ENCODE data around the gene SLC29A3. TPM values are rescaled to one million over a fixed set of nuclear protein-coding genes. Genes with fewer than 3 reads are reported as not detected.
A peak's percentile ranks its signal among the peaks of the same experiment; 100 is the strongest.

SLC29A3 gene
- total and polyA plus RNA-seq, 2 experiments from 2014 or later = 10.3 to 12.3 TPM

- peaks cover 2% of the 10 kb centered on the region for H3K27me3 Mint-ChIP-seq (ENCODE audit: insufficient read depth, low read depth, poor library complexity)
- H3K9me3 Mint-ChIP-seq = no peaks in the 10 kb centered on the region
- Histone ChIP-seq H3K79me2 (replicated peaks; ENCODE audit: insufficient read depth) (no peaks in the 10 kb centered on the region), H3F3A (replicated peaks; ENCODE audit: low read depth) (no peaks in the 10 kb centered on the region), H3K27me3 (ENCODE audit: insufficient read depth) (no peaks in the 10 kb centered on the region), H3K36me3 (ENCODE audit: insufficient read depth) (no peaks in the 10 kb centered on the region), H3K9me2 (ENCODE audit: insufficient read depth) (no peaks in the 10 kb centered on the region), H3K4me1 (ENCODE audit: insufficient read depth) (peaks cover 6% of the 10 kb centered on the region; the same call in 1 of the 2 replicates), H2AFZ (no peak overlapping the region), H3K27ac (ENCODE audit: low read depth) (no peak overlapping the region), H3K4me2 (no peak overlapping the region), H3K4me3 (no peak overlapping the region), H4K20me1 (replicated peaks; ENCODE audit: insufficient read depth) (no peaks in the 10 kb centered on the region)
- H3K36me3 Mint-ChIP-seq (ENCODE audit: low read depth) = no peaks in the 10 kb centered on the region
- no peak overlapping the region for H3K27ac Mint-ChIP-seq
- DNase-seq (ENCODE audit: low spot score) = no peak
- TF ChIP-seq, protein P1, sequence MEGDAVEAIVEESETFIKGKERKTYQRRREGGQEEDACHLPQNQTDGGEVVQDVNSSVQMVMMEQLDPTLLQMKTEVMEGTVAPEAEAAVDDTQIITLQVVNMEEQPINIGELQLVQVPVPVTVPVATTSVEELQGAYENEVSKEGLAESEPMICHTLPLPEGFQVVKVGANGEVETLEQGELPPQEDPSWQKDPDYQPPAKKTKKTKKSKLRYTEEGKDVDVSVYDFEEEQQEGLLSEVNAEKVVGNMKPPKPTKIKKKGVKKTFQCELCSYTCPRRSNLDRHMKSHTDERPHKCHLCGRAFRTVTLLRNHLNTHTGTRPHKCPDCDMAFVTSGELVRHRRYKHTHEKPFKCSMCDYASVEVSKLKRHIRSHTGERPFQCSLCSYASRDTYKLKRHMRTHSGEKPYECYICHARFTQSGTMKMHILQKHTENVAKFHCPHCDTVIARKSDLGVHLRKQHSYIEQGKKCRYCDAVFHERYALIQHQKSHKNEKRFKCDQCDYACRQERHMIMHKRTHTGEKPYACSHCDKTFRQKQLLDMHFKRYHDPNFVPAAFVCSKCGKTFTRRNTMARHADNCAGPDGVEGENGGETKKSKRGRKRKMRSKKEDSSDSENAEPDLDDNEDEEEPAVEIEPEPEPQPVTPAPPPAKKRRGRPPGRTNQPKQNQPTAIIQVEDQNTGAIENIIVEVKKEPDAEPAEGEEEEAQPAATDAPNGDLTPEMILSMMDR (conservative IDR thresholded peaks at IDR 0.05; ENCODE audit: low read depth in 2 of 2) = peak in 1 of 2 experiments; percentile 24; a peak in 2 of 4 replicates
- TF ChIP-seq, protein P2, sequence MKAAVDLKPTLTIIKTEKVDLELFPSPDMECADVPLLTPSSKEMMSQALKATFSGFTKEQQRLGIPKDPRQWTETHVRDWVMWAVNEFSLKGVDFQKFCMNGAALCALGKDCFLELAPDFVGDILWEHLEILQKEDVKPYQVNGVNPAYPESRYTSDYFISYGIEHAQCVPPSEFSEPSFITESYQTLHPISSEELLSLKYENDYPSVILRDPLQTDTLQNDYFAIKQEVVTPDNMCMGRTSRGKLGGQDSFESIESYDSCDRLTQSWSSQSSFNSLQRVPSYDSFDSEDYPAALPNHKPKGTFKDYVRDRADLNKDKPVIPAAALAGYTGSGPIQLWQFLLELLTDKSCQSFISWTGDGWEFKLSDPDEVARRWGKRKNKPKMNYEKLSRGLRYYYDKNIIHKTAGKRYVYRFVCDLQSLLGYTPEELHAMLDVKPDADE (IDR thresholded peaks at IDR 0.05) = no peak
- H3K4me1 Mint-ChIP-seq = peaks cover 4% of the 10 kb centered on the region; the same call in 2 of the 3 replicates
- H3K4me3 Mint-ChIP-seq = no peak overlapping the region
- ATAC-seq = no peak
Observed at GRCh38 chr10:71378336-71379117, 59.5 kb downstream of the SLC29A3 start.

GRCh38 chr10:71379118-71379766 is 60.2 kb downstream of the SLC29A3 start:
- H3K4me3 Mint-ChIP-seq = no peak overlapping the region
- H3K9me2 ChIP-seq (ENCODE audit: insufficient read depth) = no peaks in the 10 kb centered on the region
- no peaks in the 10 kb centered on the region for H3K36me3 Mint-ChIP-seq (ENCODE audit: low read depth)
- H3K27ac Mint-ChIP-seq = no peak overlapping the region
- no peak overlapping the region for H3K4me2 ChIP-seq
- H2AFZ ChIP-seq = no peak overlapping the region
- peaks cover 4% of the 10 kb centered on the region for H3K27me3 Mint-ChIP-seq (ENCODE audit: insufficient read depth, low read depth, poor library complexity)
- H3K4me3 ChIP-seq = no peak overlapping the region
- DNase-seq (ENCODE audit: low spot score) = no peak
- H3K9me3 Mint-ChIP-seq = no peaks in the 10 kb centered on the region
- H3F3A ChIP-seq (replicated peaks; ENCODE audit: low read depth) = no peaks in the 10 kb centered on the region
- no peaks in the 10 kb centered on the region for H3K36me3 ChIP-seq (ENCODE audit: insufficient read depth)
- ATAC-seq = no peak
- no peaks in the 10 kb centered on the region for H3K27me3 ChIP-seq (ENCODE audit: insufficient read depth)
- no peaks in the 10 kb centered on the region for H3K79me2 ChIP-seq (replicated peaks; ENCODE audit: insufficient read depth)
- H4K20me1 ChIP-seq (replicated peaks; ENCODE audit: insufficient read depth) = no peaks in the 10 kb centered on the region
- H3K4me1 Mint-ChIP-seq = peaks cover 4% of the 10 kb centered on the region; the same call in 2 of the 3 replicates
- no peak overlapping the region for H3K27ac ChIP-seq (ENCODE audit: low read depth)
- H3K4me1 ChIP-seq (ENCODE audit: insufficient read depth) = peaks cover 6% of the 10 kb centered on the region; the same call in 1 of the 2 replicates
- no peak for TF ChIP-seq ZNF331 (CRISPR knock-in tag; IDR thresholded peaks at IDR 0.05; ENCODE audit: low read depth)
- TF ChIP-seq POLR2AphosphoS5 (IDR thresholded peaks at IDR 0.05; ENCODE audit: low read depth) = no peak
- no peak for TF ChIP-seq CREB1 (CRISPR knock-in tag; IDR thresholded peaks at IDR 0.05; ENCODE audit: low read depth)
- no peak for TF ChIP-seq NANOG (IDR thresholded peaks at IDR 0.05; ENCODE audit: borderline replicate concordance)
- TF ChIP-seq ZNF114 (CRISPR knock-in tag; IDR thresholded peaks at IDR 0.05) = no peak
- TF ChIP-seq STAT1 (IDR thresholded peaks at IDR 0.05; ENCODE audit: unreplicated experiment) = no peak
- TF ChIP-seq JUNB (IDR thresholded peaks at IDR 0.05; ENCODE audit: unreplicated experiment) = no peak
- TF ChIP-seq, protein P3, sequence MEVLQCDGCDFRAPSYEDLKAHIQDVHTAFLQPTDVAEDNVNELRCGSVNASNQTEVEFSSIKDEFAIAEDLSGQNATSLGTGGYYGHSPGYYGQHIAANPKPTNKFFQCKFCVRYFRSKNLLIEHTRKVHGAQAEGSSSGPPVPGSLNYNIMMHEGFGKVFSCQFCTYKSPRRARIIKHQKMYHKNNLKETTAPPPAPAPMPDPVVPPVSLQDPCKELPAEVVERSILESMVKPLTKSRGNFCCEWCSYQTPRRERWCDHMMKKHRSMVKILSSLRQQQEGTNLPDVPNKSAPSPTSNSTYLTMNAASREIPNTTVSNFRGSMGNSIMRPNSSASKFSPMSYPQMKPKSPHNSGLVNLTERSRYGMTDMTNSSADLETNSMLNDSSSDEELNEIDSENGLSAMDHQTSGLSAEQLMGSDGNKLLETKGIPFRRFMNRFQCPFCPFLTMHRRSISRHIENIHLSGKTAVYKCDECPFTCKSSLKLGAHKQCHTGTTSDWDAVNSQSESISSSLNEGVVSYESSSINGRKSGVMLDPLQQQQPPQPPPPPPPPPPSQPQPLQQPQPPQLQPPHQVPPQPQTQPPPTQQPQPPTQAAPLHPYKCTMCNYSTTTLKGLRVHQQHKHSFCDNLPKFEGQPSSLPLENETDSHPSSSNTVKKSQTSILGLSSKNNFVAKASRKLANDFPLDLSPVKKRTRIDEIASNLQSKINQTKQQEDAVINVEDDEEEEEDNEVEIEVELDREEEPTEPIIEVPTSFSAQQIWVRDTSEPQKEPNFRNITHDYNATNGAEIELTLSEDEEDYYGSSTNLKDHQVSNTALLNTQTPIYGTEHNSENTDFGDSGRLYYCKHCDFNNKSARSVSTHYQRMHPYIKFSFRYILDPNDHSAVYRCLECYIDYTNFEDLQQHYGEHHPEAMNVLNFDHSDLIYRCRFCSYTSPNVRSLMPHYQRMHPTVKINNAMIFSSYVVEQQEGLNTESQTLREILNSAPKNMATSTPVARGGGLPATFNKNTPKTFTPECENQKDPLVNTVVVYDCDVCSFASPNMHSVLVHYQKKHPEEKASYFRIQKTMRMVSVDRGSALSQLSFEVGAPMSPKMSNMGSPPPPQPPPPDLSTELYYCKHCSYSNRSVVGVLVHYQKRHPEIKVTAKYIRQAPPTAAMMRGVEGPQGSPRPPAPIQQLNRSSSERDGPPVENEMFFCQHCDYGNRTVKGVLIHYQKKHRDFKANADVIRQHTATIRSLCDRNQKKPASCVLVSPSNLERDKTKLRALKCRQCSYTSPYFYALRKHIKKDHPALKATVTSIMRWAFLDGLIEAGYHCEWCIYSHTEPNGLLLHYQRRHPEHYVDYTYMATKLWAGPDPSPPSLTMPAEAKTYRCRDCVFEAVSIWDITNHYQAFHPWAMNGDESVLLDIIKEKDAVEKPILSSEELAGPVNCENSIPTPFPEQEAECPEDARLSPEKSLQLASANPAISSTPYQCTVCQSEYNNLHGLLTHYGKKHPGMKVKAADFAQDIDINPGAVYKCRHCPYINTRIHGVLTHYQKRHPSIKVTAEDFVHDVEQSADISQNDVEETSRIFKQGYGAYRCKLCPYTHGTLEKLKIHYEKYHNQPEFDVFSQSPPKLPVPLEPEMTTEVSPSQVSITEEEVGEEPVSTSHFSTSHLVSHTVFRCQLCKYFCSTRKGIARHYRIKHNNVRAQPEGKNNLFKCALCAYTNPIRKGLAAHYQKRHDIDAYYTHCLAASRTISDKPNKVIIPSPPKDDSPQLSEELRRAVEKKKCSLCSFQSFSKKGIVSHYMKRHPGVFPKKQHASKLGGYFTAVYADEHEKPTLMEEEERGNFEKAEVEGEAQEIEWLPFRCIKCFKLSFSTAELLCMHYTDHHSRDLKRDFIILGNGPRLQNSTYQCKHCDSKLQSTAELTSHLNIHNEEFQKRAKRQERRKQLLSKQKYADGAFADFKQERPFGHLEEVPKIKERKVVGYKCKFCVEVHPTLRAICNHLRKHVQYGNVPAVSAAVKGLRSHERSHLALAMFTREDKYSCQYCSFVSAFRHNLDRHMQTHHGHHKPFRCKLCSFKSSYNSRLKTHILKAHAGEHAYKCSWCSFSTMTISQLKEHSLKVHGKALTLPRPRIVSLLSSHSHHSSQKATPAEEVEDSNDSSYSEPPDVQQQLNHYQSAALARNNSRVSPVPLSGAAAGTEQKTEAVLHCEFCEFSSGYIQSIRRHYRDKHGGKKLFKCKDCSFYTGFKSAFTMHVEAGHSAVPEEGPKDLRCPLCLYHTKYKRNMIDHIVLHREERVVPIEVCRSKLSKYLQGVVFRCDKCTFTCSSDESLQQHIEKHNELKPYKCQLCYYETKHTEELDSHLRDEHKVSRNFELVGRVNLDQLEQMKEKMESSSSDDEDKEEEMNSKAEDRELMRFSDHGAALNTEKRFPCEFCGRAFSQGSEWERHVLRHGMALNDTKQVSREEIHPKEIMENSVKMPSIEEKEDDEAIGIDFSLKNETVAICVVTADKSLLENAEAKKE (CRISPR knock-in tag; IDR thresholded peaks at IDR 0.05) = no peak

Measured in GM23338 (cell line).